GM18499 (cell line): ENCODE results near the gene SNX5.

ENCODE experiments used
- ATAC-seq: cut with Tn5 transposase; IDR thresholded peaks from one replicate; pipeline ENCODE4 v1.9.1; 2021; ENCODE audit warnings: moderate number of reproducible peaks; ENCODE audit not compliant: insufficient read depth, unreplicated experiment

SNX5 gene

GRCh38 chr20:17993546-17993945, 25.0 kb upstream of the SNX5 start:
- ATAC-seq, result no peak

GRCh38 chr20:17992847-17993513, 24.4 kb upstream of the SNX5 start:
- no peak for ATAC-seq

- ATAC-seq, result no peak
These were observed 23.6 kb upstream of the SNX5 start for GRCh38 chr20:17992224-17992637.

GRCh38 chr20:17990278-17990972, 21.8 kb upstream of the SNX5 start:
- ATAC-seq, result no peak

- no peak for ATAC-seq
These were observed 19.4 kb upstream of the SNX5 start for GRCh38 chr20:17987988-17988387.

- no peak for ATAC-seq
These were observed 16.9 kb upstream of the SNX5 start for GRCh38 chr20:17985388-17986018.

GRCh38 chr20:17976305-17976704, 7.7 kb upstream of the SNX5 start:
- ATAC-seq, result no peak

- ATAC-seq, result no peak
These were observed 3.5 kb upstream of the SNX5 start for GRCh38 chr20:17972121-17972520.

GRCh38 chr20:17971300-17972013, 2.9 kb upstream of the SNX5 start:
- ATAC-seq, result no peak

- no peak for ATAC-seq
These were observed 1.4 kb upstream of the SNX5 start for GRCh38 chr20:17969884-17970409.

- peak; percentile 0 for ATAC-seq
These were observed 787 bp upstream of the SNX5 start for GRCh38 chr20:17969278-17969883.

- ATAC-seq, result no peak
These were observed 851 bp downstream of the SNX5 start for GRCh38 chr20:17967521-17968365.

GRCh38 chr20:17966432-17967310, 1.9 kb downstream of the SNX5 start:
- ATAC-seq, result no peak

- no peak for ATAC-seq
These were observed 3.4 kb downstream of the SNX5 start for GRCh38 chr20:17965042-17965697.

- ATAC-seq, result no peak
These were observed 4.0 kb downstream of the SNX5 start for GRCh38 chr20:17964632-17965031.

GRCh38 chr20:17964073-17964472, 4.5 kb downstream of the SNX5 start:
- no peak for ATAC-seq

GRCh38 chr20:17963114-17963897, 5.3 kb downstream of the SNX5 start:
- ATAC-seq, result no peak
